ENCODE results near the gene CD58.

Gene CD58

DNA sequence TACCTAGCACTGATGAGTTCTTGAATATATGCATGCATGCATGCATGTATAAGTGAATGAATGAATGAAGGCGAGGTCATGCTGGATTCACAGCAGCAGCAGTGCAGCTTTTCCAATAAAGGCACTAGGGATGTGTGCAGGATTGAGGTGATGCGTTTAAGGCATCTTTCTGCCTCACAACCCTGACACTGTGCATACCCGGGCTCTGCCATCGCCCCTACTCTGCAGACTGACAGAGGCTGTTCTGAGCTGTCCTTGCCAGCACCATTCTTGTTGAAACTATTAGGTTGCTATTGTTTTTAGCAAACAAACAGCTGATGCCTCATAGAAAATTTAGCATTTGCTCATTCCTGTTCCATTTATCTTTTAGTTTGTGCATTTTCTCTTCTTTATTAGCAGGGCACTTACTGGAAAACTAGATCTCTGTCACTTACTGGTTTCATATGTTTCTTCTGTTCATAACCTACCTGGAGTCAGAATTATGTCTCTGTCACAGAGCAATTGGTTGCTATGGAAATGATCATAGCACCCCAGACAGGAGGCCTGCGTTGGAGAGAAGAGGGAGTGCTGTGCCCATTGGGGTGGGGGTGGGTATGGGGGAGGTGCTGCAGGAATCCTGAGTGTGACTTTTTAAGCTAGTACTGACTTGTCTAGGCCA lies 79.0 kb downstream of the CD58 start:
- no peak for DNase-seq

DNA sequence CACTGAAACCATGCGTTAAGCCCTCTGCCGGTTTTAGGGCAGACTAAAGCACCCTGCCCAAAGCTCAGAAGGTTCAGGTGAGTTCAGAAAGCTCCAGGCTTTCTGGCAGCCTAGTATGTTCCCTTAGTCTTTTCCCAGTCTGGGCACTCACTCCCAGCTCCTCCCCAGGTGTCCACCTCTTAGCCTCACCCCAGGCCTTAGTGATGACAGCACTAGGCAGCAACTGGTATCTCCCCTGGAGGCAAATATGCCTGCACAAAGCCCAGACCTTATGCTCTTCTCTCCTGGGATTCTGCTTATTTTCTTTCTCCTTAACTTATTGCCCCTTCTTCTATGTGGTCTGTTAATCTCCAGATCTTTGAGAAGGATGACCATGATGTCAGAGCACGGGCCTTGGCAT lies 80.2 kb downstream of the CD58 start:
- no peak for DNase-seq

DNA sequence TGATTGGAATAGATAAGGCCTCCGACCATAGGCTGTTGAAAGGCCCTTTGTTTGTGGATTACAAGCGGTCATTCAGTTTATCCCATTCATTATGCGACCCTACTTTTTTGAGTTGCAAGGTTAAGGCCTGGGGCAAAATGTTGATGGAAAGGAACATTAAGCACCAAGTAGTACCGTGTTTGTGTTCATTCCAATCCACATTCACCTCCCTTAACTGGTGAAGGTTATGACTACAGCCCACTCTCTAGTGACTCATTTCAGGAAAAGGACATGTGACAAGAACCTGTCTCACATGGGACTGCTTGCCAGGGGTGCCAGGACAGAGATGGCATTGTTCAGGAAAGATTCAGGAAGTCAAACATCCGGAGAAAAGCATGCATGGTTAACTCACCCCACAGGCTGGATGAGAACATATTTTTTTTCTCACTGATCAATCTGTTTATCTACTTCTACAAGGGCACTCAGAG lies 81.6 kb downstream of the CD58 start:
- DNase-seq: no peak

DNA sequence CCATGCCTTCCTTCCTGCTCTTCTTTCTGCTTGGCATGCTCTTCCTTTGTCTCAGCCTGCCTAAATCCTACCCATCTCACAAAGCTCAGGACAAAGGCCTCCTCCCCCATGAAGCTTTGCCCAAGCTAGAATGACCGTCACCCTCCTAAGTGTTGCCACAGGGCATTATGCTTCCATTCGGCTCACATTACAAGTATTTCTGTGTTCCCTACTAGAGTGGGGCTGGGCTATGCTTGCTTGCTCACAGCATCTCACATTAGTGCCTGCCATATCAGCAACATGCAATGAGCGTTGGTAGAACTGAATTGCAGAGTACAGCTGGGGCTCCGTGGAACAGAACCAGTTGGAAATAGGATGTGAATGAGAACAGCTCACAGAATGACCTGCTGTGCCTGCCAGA lies 82.8 kb downstream of the CD58 start:
- DNase-seq: no peak

DNA sequence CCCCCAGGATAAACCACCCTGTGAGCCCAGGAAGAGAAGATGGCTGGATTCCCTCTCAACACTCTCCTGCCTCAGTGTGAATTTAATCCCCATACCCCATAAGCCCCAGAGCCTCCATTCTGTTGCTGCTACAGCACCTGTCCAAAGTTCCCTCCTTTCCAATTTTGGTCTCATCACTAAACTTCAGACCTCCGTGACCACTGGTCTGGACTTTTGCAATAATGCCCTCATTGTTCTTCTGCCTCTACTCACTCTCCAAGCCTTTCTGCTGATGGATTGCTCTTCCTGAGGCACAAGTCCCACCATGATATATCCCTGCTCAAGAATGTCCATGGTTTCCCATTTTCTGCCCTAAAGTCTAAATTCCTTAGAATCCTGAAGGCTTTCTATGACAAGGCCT lies 83.2 kb downstream of the CD58 start:
- no peak for DNase-seq

DNA sequence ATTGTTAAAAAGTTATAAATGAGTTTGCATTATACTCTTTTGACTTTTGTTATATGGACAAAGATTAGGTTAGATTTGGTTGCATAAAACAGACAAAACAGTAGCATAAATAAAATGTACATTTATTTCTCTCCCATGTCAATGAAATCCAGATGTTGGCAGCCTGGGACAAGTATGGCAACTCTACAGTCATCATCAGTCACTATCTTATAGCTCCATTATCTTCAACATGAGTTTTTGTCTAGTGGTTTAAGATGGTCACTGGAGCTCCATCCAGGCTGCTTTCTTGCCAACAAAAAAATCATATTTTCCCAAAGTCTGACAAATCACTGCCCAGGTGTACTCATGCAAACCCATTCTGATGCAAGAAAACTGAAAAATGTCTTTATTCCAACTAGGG lies 83.8 kb downstream of the CD58 start:
- DNase-seq: no peak

DNA sequence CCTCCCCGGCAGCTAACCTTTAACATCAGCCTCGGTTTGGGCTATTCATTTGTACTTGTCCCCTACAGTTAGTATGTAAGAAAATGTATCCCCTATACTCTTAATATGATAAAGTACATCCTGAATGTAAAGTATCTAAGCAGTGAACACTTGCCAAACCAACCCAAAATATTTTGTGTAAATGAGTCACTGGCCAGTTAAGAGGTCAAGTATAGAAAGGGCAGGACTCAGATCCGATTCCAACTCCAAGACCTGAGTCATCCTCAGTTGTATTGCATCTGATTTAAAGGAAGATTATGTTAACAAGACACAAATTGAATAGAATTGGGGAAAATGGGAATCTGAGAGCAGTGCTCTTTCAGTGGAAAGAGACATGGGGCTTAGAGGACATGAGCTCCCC lies 84.4 kb downstream of the CD58 start:
- DNase-seq: no peak

DNA sequence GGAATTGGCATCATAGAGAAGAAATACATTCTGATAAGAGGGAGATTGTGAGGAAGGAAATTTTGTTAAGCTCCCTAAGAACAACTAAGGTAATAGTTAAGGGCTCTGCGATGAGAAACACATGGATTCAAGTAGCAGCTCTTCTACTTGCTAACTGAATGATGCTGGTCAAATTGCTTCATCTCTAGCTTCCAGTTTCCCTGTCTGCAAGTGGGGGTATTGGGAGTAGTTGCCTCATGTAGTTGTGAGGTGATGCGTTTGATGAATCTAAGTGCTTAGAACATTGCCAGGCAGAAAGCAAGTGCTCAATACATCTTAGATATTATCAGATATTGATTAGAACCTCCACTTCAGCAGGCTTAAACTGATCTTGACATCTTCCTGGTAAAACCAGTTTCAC lies 84.8 kb downstream of the CD58 start:
- no peak for DNase-seq

DNA sequence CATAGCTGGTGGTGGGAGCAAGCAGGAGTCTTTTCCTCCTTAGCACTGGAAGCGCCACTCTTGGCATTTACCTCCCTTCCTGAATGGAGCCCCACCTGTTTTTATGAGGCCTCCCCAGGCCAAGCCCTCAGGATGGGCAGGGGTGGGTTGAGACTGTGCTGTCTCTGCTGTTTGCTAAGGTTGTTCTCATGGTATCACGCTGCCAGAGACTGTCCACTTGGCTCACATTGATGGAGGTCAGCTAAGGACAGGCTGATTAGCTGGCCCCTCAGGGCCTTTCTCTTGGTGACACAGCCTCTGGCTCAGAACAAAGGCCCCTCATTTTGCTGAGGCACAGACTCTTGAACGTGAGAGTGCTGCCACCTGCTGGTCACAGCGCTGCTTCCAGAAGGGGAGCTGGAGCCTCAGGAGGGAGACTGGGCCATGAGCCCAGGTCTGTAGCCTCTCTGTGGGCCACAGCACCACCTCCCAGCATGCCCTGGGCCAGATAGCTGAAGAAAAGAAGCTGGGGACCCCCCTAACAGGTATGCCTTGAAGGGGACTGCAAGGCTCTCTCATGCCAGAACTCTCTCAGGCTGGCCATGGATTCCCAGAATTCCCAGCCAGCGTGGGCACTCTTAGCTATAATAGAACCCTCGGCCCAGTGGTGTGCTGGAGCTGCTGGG lies 85.6 kb downstream of the CD58 start:
- peak; percentile 68 to 74 for DNase-seq

DNA sequence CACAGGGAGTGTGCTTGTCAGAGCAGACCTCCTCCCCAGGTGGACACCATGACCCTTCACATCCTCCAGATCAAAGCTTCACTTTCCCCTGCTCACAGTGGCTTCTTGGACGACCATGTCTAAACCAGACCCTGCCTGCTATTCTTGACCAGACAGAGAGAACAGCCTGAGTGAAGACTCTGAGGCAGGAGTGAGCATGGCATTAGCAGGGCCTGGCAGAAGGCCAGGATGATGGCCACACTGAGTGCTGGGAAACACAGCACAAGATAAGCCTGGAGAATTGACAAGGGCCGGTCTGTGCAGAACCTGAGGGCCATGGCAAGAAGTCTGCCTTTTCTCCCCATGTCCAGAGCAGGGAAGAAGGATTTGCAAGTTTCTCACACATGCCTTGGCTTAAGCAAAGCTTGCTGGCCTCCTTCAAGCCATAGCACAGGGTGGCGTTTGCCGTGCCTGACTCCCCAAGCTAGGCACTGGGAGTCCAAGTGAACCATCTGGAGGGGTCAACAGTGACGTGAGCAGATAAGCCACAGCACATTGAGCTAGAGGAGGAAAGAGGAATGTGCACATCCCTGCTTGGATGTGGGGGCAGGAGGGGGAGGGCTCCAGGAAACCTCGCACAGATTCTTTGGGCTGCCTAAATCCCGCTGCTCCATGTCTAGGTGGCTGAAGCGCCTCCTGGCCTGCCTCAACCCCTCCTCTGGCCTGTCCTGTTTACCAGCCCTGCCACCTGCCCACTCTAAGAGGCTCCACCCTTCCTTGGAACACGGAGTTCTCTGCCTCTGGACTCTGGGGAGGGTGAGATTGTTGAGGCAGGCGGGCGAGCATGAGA lies 87.1 kb downstream of the CD58 start:
- no peak for DNase-seq

DNA sequence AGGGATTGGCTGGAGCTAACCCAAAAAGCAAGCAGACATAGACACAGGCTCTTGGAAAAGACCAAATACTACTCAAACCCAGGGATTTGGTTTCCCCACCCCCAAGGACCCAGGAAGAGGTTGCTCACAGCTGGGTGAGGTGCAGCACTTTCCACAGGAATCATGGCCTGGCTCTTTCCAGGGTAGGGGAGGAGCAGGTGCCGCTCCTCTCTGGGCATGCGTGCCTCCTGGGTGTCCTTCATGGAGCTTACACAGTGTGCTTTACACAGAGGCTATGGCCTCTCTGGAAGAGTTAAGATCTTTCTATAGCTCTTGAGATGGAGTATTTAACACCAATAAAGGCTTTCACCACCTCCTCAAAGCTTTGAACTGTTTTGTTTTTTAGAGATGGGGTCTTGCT lies 88.3 kb downstream of the CD58 start:
- DNase-seq: no peak

DNA sequence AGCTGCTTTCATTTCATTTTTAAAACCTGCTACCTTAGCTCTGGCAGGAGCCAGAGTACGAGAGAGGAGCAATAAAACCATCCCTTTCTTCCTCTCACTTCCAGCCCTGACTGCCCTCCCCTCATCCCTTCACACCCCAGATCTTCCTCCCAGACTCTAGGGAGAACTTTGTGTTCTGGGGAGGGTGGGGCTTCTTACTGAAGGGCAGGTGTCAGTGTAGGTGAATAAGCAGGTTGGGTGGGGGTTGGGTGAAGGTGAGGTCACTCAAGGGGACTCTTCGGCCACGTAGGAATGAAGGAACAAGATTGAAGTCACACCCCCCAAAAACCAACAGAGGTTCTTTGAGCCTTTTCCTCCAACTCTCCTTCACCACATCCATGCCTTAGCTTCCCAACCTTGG lies 88.9 kb downstream of the CD58 start:
- DNase-seq: no peak

DNA sequence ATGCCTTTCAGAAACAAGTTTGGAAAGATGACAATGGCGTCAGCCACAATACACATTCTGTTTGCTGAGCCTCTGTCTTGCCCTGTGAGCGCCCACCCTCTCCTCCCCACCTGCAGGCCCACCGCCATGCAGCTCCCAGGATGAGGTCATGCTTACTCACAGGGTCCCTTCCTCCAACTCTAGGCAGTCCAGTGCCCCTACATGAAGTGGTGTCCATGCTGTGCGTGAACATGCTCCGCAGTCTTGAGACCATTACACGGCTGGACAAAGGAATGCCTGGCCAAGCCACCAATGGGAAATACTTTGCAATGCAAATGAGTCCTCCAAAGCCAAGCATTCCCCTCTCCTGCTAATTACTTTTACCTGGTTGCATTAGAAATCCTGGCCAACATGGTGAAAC lies 92.2 kb downstream of the CD58 start:
- DNase-seq: no peak

DNA sequence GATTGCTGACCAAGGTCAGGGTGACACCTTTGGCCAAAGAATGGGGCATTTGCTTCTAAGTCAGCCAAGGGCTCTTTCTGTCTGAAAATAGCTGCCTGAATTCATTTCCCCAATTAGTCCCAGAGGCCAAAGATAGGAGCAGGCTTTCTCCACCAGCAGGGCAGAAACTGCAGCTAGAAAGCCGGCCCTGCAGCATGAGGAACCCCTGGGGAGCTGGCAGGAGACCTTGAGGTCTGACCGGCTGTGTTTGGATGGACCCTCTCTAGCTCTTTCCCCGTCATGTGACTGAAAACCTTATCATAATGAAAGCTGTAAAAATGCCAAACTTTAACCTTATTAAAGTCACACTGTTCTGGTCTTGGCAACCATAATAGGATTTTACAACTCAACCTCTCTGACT lies 93.4 kb downstream of the CD58 start:
- no peak for DNase-seq

DNA sequence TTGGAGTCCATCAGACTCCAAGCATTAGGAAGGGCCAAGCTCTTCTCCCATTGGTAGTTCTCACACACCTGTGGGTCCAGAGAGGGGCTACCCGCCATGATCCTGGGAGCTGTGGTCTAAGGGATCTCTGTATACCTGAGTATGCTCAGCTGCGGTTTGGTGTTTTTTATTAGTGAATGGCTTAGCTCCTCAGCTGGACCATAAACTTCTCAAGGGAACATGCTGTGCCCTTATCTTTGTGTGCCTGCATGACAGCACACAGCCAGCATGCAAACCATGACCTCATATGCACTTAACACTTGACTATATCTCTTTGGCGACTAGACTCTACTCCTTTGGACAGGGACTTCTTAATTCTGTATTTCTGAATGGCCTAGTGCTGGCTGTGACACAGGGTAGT lies 94.5 kb downstream of the CD58 start:
- DNase-seq: no peak

DNA sequence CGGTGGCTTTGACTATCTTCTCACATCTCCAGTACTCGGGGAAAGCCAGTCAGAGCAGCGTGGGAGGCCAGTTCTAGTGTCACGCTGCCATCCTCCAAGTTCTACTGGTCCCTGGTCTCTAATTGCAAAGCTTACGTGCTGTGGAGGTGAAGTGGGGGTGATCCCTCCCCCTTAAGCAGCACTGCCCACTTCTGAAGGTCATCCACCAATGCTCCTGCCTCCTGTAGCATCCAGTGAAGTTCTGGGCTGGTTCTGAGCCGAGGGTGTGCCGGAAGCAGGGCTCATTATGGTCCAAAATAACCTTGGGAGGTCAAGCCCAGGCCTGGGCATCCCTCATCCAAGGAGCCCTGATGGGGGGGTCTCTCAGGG lies 95.0 kb downstream of the CD58 start:
- DNase-seq: no peak

DNA sequence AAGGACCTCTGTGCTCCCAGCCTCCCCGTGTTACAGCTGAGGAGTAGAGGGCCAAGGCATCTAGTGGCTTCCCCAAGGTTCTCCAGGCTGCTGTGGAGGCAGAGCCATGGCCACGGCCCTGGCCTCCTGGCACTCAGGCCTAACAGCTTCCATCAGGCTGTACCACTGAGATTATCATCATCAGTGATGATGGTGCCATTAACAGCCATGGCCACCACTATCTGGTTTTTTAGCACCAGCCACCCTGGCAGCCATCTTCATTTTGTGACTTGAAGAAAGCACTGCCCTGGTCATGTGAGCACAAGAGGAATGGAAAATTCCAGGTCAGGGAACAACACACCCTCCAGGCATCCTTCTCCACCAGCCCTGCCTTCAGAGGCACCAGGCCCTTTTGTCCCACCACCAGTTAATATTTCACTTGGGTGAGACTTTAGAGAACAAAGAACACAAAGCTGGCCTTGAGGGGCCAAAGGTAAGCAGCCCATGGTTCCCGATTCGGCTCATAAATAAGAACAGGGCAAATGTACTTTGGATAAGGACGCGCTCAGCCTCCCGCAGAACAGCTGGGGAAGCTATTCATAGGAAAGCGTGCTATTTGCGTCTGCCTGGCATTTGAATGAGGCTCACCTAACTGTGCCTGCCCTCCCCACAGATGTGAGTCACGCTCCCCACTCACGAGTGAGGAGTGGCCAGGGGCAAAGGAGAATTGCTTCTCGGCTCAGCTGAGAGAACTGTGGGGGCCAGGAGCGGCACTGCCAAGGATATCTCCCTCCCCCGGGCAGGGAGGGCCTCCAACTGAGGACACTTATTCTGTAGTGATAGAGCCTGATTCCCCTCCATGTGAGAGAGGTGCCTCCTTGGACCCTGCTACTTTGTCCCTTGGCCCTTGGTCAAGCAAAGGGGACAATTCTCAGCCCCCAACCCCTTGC lies 95.6 kb downstream of the CD58 start:
- DNase-seq: no peak

DNA sequence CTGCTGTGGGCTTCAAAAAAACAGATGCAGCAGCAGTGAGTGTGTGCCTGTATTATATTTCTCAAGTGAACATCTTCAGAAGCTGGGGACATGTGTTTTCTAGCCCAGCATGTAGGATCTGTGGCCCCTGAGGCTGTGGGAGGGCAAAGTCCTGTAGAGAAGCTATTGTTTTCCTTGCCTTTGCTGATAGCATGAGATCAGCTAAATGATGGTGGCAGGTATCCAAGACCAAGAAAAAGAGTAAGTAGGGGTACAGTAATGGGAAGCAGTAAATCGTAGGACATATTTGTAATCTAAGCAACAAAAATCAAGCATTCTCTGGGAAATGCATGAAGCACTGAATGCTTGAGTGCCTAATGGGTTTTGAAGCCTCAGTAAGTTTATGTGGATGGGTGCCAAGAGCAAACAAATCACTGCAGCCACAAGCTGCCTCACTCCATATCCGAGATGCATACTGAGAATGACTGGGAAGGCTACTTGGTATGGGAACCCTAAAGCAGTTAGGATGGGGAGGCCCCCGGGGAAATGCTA lies 98.3 kb downstream of the CD58 start:
- DNase-seq: no peak

DNA sequence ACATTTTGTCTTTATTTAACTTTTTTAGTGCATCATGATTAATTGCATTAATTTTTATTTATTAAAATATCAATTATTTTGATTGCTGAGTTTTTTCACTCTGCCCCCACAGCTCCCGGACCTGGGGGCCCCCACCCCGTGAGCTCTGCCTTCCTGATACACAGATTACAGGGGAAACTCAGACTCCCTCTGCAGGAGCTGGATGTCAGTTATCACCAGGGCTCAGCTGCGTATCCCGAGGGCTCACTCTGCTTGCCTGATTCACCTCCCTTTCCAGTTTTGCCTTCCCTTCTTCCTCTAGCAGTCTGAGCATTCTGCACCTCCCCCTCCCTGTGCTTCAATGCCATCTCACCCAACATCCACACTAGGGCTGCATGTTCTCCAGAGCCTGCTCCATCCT lies 99.6 kb downstream of the CD58 start:
- no peak for DNase-seq

DNA sequence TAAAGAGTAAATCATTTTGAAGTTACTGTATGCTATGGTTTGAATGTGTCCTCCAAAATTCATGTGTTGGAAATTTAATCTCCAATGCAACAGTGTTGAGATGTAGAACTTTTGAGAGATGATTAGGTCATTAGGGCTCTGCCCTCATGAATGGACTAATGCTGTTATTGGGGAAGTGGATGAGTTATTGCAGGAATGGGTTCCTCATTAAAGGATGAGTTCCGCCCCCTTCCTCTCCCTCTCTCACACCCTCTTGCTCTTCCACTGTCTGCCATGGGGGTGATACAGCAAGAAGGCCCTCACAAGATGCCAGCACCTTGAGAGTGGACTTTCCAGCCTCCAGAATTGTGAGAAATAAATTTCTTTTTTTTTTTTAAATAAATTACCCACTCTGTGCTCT lies 100.2 kb downstream of the CD58 start:
- no peak for DNase-seq

DNA sequence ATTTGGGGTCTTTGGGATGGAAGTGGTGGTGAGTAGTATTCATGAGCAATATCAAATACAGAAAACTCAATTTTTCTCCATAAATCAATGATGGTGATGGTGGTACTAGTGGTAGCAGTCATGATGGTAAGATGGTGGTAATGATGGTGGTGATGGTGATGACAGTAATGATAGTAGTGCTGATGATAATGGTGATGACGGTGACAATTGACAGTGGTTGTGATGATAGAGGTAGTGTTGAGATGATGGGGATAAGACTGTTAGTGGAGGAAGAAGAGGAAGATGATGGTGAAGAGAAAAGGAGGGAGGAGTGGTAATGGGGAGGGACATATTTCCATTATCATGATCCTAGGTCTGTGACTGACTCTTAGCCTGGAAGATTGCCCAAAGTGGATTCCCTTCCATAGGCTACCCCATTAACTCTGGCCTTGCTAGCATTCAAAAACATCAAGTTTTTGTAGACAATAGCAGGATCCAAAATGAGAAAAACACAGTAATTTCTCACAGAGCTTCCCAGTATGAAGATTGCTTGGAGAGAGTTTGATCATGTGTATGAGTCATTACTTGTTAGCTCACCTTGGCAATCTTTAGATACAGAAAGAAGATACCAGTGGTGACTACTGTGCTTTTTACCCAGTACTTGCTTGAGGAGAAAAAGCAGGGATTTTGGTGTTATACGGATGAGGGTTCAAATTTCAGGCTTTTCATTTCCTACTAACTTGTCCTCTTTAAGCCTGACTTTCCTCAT lies 103.8 kb downstream of the CD58 start:
- no peak for DNase-seq

All from Kasumi-1 (cell line).